A549 (cell line): ENCODE measurements around the gene PTGES2. TPM values are rescaled to one million over a fixed set of nuclear protein-coding genes. Genes with fewer than 3 reads are reported as not detected.

Source experiments
- ATAC-seq, 2 experiments: fragments of 200-7000 bp in 1 of 2; fragments of >200 bp in 1 of 2; cut with Nextera tagmentation in 1 of 2; cut with Tn5 transposase in 1 of 2; 3 replicates each; pipeline versions ENCODE4 v1.8.0 to v1.9.1; 2018 to 2020; ENCODE audit warnings: mild to moderate bottlenecking in 1 of 2, moderate library complexity in 1 of 2
- CTCF ChIA-PET: fragments of 300-600 bp; sonication (Branson Sonifier 250); formaldehyde crosslinking; extraction: SDS; loops from one replicate; lab custom pipeline; 2021; ENCODE audit warnings: antibody characterized with exemption, inconsistent platforms; lab: Yijun Ruan, JAX
- POLR2A ChIA-PET: fragments of 350-600 bp; formaldehyde crosslinking; extraction: SDS; loops from one replicate; lab custom pipeline; 2021; ENCODE audit warnings: antibody characterized with exemption, inconsistent platforms; lab: Yijun Ruan, JAX
- DNase-seq, 2 experiments: peaks; one replicate each; pipeline versions ENCODE4 v3.0.0 to v3.0.0-alpha.2; 2011 to 2016; ENCODE audit warnings: low read depth in 1 of 2, low spot score in 1 of 2
- FAIRE-seq: peaks from 2 replicates; lab custom pipeline; 2011; peaks lifted over from hg19 to GRCh38; lab: Jason Lieb, UNC
- H3K27ac ChIP-seq, 2 experiments: fragments of >200 bp; sonication (Bioruptor Twin); formaldehyde crosslinking; 3 replicates each; pipeline ENCODE4 v1.5.1; 2016 to 2017
- H3K4me1 ChIP-seq: fragments of >200 bp; sonication (Bioruptor Twin); formaldehyde crosslinking; 3 replicates; pipeline ENCODE4 v1.6.1; 2016
- H3K4me2 ChIP-seq: fragments of >200 bp; sonication (Bioruptor Twin); formaldehyde crosslinking; 3 replicates; pipeline ENCODE4 v1.6.1; 2016
- H3K4me3 ChIP-seq: fragments of >200 bp; sonication (Bioruptor Twin); formaldehyde crosslinking; 3 replicates; pipeline ENCODE4 v1.5.1; 2016
- H3K9me3 ChIP-seq: fragments of >200 bp; sonication (Bioruptor Twin); formaldehyde crosslinking; 3 replicates; pipeline ENCODE4 v1.6.1; 2016
- CEBPB ChIP-seq, 2 experiments: fragments of >200 bp in 1 of 2; sonication (Bioruptor Twin) in 1 of 2; formaldehyde crosslinking in 1 of 2; IDR thresholded peaks; 2 replicates each; pipeline ENCODE4 v1.6.1; 2012 to 2016
- CHD2 ChIP-seq: fragments of 150-350 bp; IDR thresholded peaks from 2 replicates; pipeline ENCODE4 v1.6.1; 2014; ENCODE audit warnings: low read length; ENCODE audit not compliant: partially characterized antibody
- EHMT2 ChIP-seq: fragments of 200-600 bp; sonication (generic); IDR thresholded peaks from 2 replicates; pipeline ENCODE4 v1.6.1; 2016; ENCODE audit warnings: antibody characterized with exemption, low read depth, mild to moderate bottlenecking, moderate library complexity
- FOSB ChIP-seq: fragments of 250-450 bp; sonication (Bioruptor Pico); IDR thresholded peaks from 2 replicates; pipeline ENCODE4 v1.5.0; 2020; ENCODE audit warnings: mild to moderate bottlenecking, moderate library complexity
- FOSL2 ChIP-seq, 2 experiments: fragments of 450-650 bp in 1 of 2; fragments of >200 bp in 1 of 2; sonication (Bioruptor Twin) in 1 of 2; formaldehyde crosslinking; IDR thresholded peaks; 2 replicates each; pipeline versions ENCODE4 v1.5.0 to v1.6.1; 2016 to 2020; ENCODE audit warnings: mild to moderate bottlenecking in 1 of 2, moderate library complexity in 1 of 2
- GATA3 ChIP-seq: IDR thresholded peaks from 2 replicates; pipeline ENCODE4 v1.6.1; 2012; ENCODE audit warnings: borderline replicate concordance
- HDAC2 ChIP-seq: fragments of 200-600 bp; sonication (generic); IDR thresholded peaks from 2 replicates; pipeline ENCODE4 v1.6.1; 2016
- JUNB ChIP-seq: fragments of >200 bp; sonication (Bioruptor Twin); formaldehyde crosslinking; IDR thresholded peaks from 2 replicates; pipeline ENCODE4 v1.6.1; 2016
- KDM5A ChIP-seq: fragments of 200-600 bp; sonication (generic); IDR thresholded peaks from 2 replicates; pipeline ENCODE4 v1.6.1; 2016; ENCODE audit warnings: antibody characterized with exemption, mild to moderate bottlenecking
- PHF8 ChIP-seq: fragments of 200-600 bp; sonication (generic); IDR thresholded peaks from 2 replicates; pipeline ENCODE4 v1.6.1; 2016; ENCODE audit warnings: low read depth, mild to moderate bottlenecking, antibody characterized with exemption, moderate library complexity, borderline replicate concordance
- POLR2A ChIP-seq: IDR thresholded peaks from 2 replicates; pipeline ENCODE4 v1.6.1; 2012; ENCODE audit warnings: mild to moderate bottlenecking, low read length
- RARB ChIP-seq: fragments of 250-450 bp; sonication (Bioruptor Pico); IDR thresholded peaks from 2 replicates; pipeline ENCODE4 v1.8.0; 2021; ENCODE audit warnings: mild to moderate bottlenecking, moderate library complexity
- RCOR1 ChIP-seq: fragments of 150-350 bp; IDR thresholded peaks from 2 replicates; pipeline ENCODE4 v1.6.1; 2014; ENCODE audit warnings: antibody characterized with exemption, low read length, low read depth
- RNF2 ChIP-seq: fragments of 200-600 bp; sonication (generic); IDR thresholded peaks from 2 replicates; pipeline ENCODE4 v1.6.1; 2016; ENCODE audit warnings: low read depth, mild to moderate bottlenecking, antibody characterized with exemption, moderate library complexity, borderline replicate concordance
- SREBF2 ChIP-seq: fragments of 450-650 bp; IDR thresholded peaks from 2 replicates; pipeline ENCODE4 v1.6.1; 2014; ENCODE audit warnings: mild to moderate bottlenecking, moderate library complexity
- ZC3H11A ChIP-seq: fragments of 450-650 bp; IDR thresholded peaks from 2 replicates; pipeline ENCODE4 v1.6.1; 2014; ENCODE audit warnings: antibody characterized with exemption, mild to moderate bottlenecking
- ZSCAN20 ChIP-seq: fragments of 250-450 bp; sonication (Bioruptor Pico); IDR thresholded peaks from 2 replicates; pipeline ENCODE4 v1.8.0; 2022; ENCODE audit warnings: mild to moderate bottlenecking, moderate library complexity
- WGBS: methylation state at CpG from one replicate; pipeline ENCODE4 v1.1.6; 2017; ENCODE audit errors: missing lambda C conversion rate; 5-methylcytosine and 5-hydroxymethylcytosine counted together
- polyA plus RNA-seq, 4 experiments: library from polyadenylated mRNA; depleted of rRNA in 3 of 4; stranded (reverse); fragments of >200 nt; fragmentation: RNase III in 1 of 4; extraction: RNeasy Plus Mini Kit Qiagen cat#74134 plus additional on column Dnase treatment in 1 of 4; gene quantifications; 2 replicates in 3 of 4; 3 replicates in 1 of 4; pipeline ENCODE4 v1.2.3, GENCODE V29; 2011 to 2017
- TF ChIP-seq, protein P1 (sequence below): fragments of 450-650 bp; IDR thresholded peaks from 2 replicates; pipeline ENCODE4 v1.6.1; 2014; ENCODE audit warnings: antibody characterized with exemption
- TF ChIP-seq, protein P2 (sequence below): fragments of >200 bp; sonication (Bioruptor Twin); formaldehyde crosslinking; IDR thresholded peaks from 3 replicates; pipeline ENCODE4 v1.6.1; 2016

Gene PTGES2
- polyA plus RNA-seq, 2 of the 4 experiments (the other 2 are of a cell fraction), result 94.1 to 94.5 TPM

DNA sequence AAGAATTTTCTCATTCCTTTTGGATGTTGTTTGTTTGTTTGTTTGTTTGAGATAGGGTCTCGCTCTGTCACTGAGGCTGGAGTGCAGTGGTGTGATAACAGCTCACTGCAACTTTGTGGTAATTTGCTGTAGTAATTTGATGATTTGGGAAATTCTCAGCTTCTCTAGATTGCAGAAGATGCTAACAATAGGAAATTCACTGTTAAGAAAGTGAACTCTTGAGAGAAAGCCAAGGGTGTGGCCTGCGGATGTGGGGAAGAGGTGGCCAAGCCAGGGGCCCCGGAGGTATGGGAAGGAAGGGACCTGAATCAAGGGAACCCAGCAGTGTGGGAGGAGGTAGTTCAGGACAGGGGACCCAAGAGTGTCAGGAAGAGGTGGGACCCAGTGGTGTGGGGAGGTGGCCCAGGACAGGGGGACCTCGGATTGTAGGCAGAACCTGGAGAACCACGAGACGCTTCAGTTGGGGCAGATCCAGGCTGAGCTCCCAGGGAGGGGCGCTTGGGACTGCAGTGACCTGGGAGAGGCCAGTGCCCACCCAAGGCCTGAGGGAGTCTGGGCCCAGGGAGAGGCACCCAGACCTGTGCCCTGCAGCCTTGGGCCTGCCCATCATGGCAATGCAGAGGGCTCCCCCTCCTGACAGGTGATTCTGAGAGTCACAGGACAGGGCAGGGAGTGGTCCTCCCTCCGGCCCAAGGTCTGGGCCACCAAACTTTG lies 16.2 kb upstream of the PTGES2 start:
- DNase-seq (no peak), FAIRE-seq (no peak), ATAC-seq (peak; percentile 19 to 30; a peak in 2 of 6 replicates)
- TF ChIP-seq ZC3H11A, result no peak
- TF ChIP-seq EHMT2, result no peak
- TF ChIP-seq SREBF2, result no peak
- H3K27ac ChIP-seq, result no peak overlapping the region
- no peaks in the 10 kb centered on the region for H3K9me3 ChIP-seq
- no peak overlapping the region for H3K4me2 ChIP-seq
- no peak overlapping the region for H3K4me3 ChIP-seq
- ChIA-PET POLR2A (interaction anchor here (0.7 to 1.1 kb wide), 2 partner anchors 8 to 13 kb away, joined by 3 to 11 read pairs; no protein-coding TSS in a partner anchor), CTCF (interaction anchor here (0.6 to 3.7 kb wide), 6 partner anchors 10 to 52 kb away, joined by 3 to 22 read pairs (median 4); no protein-coding TSS in a partner anchor)
- peaks cover 8% of the 10 kb centered on the region for H3K4me1 ChIP-seq
- 76% methylated on average over 7 of the region's 8 CpGs for WGBS

DNA sequence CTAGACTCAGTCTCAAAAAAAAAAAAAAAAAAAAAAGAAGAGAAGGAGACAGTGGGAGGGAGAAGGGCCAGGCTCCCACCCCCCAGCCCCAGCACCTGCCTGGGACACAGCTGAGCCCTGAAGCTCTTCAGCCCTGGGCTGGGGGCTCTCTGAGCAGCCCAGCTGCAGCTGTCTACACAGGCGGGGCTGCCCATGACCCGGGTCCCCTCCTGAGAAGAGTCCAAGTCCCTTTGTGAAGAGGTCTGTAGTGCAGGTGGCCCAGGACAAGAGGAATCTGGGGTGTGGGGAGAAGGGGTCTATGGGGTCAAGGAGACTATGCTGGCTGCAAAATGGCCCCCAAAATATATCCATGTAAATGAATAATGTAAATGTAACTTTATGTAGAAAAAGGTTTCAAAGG lies 15.1 kb upstream of the PTGES2 start:
- WGBS, result 60% methylated on average over 2 of the region's 2 CpGs
- FAIRE-seq, result no peak
- no peaks in the 10 kb centered on the region for H3K4me1 ChIP-seq
- no peak for ATAC-seq
- no peak overlapping the region for H3K27ac ChIP-seq
- no peak overlapping the region for H3K4me2 ChIP-seq
- H3K9me3 ChIP-seq, result no peaks in the 10 kb centered on the region
- ChIA-PET POLR2A (interaction anchor here (0.6 to 1.1 kb wide), 4 partner anchors 14 to 687 kb away, joined by 3 to 7 read pairs (median 4); partner anchors contain the start of gene SPOUT1), CTCF (interaction anchor here (0.6 to 3.7 kb wide), 5 partner anchors 13 to 194 kb away, joined by 3 to 22 read pairs (median 6); no protein-coding TSS in a partner anchor)
- no peak for DNase-seq
- TF ChIP-seq PHF8 (no peak), JUNB (no peak), RARB (CRISPR knock-in tag) (no peak), ZC3H11A (no peak), KDM5A (no peak), CEBPB (IDR thresholded peaks at IDR 0.05) (no peak), POLR2A (no peak), HDAC2 (no peak), RNF2 (no peak), RCOR1 (no peak), GATA3 (no peak), CHD2 (no peak), ZSCAN20 (CRISPR knock-in tag) (no peak)
- TF ChIP-seq, protein P1, sequence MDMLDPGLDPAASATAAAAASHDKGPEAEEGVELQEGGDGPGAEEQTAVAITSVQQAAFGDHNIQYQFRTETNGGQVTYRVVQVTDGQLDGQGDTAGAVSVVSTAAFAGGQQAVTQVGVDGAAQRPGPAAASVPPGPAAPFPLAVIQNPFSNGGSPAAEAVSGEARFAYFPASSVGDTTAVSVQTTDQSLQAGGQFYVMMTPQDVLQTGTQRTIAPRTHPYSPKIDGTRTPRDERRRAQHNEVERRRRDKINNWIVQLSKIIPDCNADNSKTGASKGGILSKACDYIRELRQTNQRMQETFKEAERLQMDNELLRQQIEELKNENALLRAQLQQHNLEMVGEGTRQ, result no peak
- TF ChIP-seq, protein P2, sequence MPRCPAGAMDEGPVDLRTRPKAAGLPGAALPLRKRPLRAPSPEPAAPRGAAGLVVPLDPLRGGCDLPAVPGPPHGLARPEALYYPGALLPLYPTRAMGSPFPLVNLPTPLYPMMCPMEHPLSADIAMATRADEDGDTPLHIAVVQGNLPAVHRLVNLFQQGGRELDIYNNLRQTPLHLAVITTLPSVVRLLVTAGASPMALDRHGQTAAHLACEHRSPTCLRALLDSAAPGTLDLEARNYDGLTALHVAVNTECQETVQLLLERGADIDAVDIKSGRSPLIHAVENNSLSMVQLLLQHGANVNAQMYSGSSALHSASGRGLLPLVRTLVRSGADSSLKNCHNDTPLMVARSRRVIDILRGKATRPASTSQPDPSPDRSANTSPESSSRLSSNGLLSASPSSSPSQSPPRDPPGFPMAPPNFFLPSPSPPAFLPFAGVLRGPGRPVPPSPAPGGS, result no peak
- no peak overlapping the region for H3K4me3 ChIP-seq

DNA sequence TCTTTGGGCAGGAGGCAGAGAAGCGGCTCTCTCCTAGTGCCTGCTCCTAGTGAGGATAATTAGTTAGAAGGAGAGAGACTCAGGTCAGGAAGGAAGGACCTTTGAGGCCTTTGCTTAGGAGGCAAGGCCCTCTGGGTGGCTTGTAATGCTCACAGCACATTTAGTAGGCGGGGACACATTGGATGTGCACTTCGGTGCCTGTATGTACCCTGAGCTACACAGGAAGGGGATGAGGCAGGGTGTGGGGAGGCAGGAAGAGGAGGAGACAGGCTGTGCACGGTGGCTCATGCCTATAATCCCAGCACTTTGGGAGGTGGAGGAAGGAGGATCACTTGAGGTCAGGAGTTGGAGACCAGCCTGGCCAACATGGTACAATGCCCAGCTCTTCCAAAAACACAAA lies 14.5 kb upstream of the PTGES2 start:
- no peak for DNase-seq
- H3K4me1 ChIP-seq, result no peaks in the 10 kb centered on the region
- TF ChIP-seq FOSB (no peak), GATA3 (no peak), FOSL2 (IDR thresholded peaks at IDR 0.05) (no peak), FOSL2 (CRISPR knock-in tag; IDR thresholded peaks at IDR 0.05) (no peak), HDAC2 (no peak)
- TF ChIP-seq, all 56 proteins: peak for 0
- Histone ChIP-seq H3K9me3 (no peaks in the 10 kb centered on the region), H3K4me2 (no peak overlapping the region), H3K4me3 (no peak overlapping the region), H3K27ac (no peak overlapping the region)
- FAIRE-seq, result no peak
- ChIA-PET CTCF (interaction anchor here (0.6 to 3.7 kb wide), 6 partner anchors 9 to 193 kb away, joined by 3 to 22 read pairs (median 4); no protein-coding TSS in a partner anchor), POLR2A (interaction anchor here (0.6 to 1.1 kb wide), 3 partner anchors 14 to 688 kb away, joined by 4 to 7 read pairs (median 4); partner anchors contain the start of gene SPOUT1)
- WGBS, result 60% methylated on average over 4 of the region's 4 CpGs
- no peak; a peak in 1 of 6 replicates for ATAC-seq
